CD14-positive monocyte (primary cell): ENCODE results near the gene ARAP2. TPM values are rescaled to one million over a fixed set of nuclear protein-coding genes. Genes with fewer than 3 reads are reported as not detected.

ENCODE experiments used
- DNase-seq, 3 donors: peaks; one replicate each; pipeline ENCODE4 v3.0.0-alpha.2; 2011 to 2022
- H2AFZ ChIP-seq: 2 replicates; pipeline ENCODE4 v1.6.0; 2012; ENCODE audit warnings: mild to moderate bottlenecking, low read depth, low read length, inconsistent platforms; ENCODE audit not compliant: insufficient read depth, poor library complexity, severe bottlenecking
- H3K27ac ChIP-seq, 2 donors: 1 replicate in 1 of 2; 2 replicates in 1 of 2; pipeline ENCODE4 v1.5.1; 2012 to 2013; ENCODE audit warnings: low read length in 2 of 2, control low read depth in 1 of 2, inconsistent platforms in 1 of 2, low read depth in 1 of 2, mild to moderate bottlenecking in 1 of 2
- H3K27me3 ChIP-seq, 2 donors: one replicate each; pipeline versions ENCODE4 v1.6.0 to v1.6.1; 2011 to 2013; ENCODE audit warnings: low read length in 2 of 2; ENCODE audit not compliant: control insufficient read depth in 2 of 2, insufficient read depth in 2 of 2
- H3K36me3 ChIP-seq, 2 donors: replicated peaks in 1 of 2; 1 replicate in 1 of 2; 2 replicates in 1 of 2; pipeline versions ENCODE4 v1.5.1 to v1.6.1; 2012 to 2013; ENCODE audit warnings: low read length in 2 of 2, control low read depth in 1 of 2, inconsistent platforms in 1 of 2, mild to moderate bottlenecking in 1 of 2; ENCODE audit not compliant: insufficient read depth in 2 of 2, control insufficient read depth in 1 of 2
- H3K4me1 ChIP-seq, 2 donors: 1 replicate in 1 of 2; 2 replicates in 1 of 2; pipeline versions ENCODE4 v1.5.1 to v1.6.1; 2012 to 2013; ENCODE audit warnings: low read length in 2 of 2, control low read depth in 1 of 2, inconsistent platforms in 1 of 2, mild to moderate bottlenecking in 1 of 2, moderate library complexity in 1 of 2; ENCODE audit not compliant: insufficient read depth in 2 of 2, control insufficient read depth in 1 of 2
- H3K4me2 ChIP-seq: replicated peaks from 2 replicates; pipeline ENCODE3; 2012; ENCODE audit warnings: low read length, moderate library complexity, mild to moderate bottlenecking; ENCODE audit not compliant: poor library complexity, severe bottlenecking; ENCODE audit errors: extremely low read depth
- H3K4me3 ChIP-seq, 3 experiments: fragments of 200-600 bp in 1 of 3; sonication (generic) in 1 of 3; replicated peaks in 1 of 3; 1 replicate in 2 of 3; 2 replicates in 1 of 3; pipeline ENCODE4 v1.5.1; 2011 to 2013; ENCODE audit warnings: low read length in 3 of 3, mild to moderate bottlenecking in 3 of 3, control low read depth in 2 of 3, low read depth in 2 of 3, inconsistent platforms in 1 of 3, moderate library complexity in 1 of 3
- H3K79me2 ChIP-seq: 2 replicates; pipeline ENCODE4 v1.6.0; 2012; ENCODE audit warnings: mild to moderate bottlenecking, control low read depth, inconsistent platforms, low read length, moderate library complexity; ENCODE audit not compliant: insufficient read depth
- H3K9ac ChIP-seq: 2 replicates; pipeline ENCODE4 v1.6.0; 2017; ENCODE audit warnings: low read length, mild to moderate bottlenecking; ENCODE audit not compliant: insufficient read depth, poor library complexity, severe bottlenecking
- H3K9me3 ChIP-seq, 2 donors: replicated peaks in 1 of 2; 1 replicate in 1 of 2; 2 replicates in 1 of 2; pipeline versions ENCODE4 v1.5.1 to v1.6.1; 2012 to 2013; ENCODE audit warnings: low read length in 2 of 2, control low read depth in 1 of 2; ENCODE audit not compliant: control insufficient read depth in 1 of 2, insufficient read depth in 1 of 2
- H4K20me1 ChIP-seq: 2 replicates; pipeline ENCODE4 v1.6.0; 2012; ENCODE audit warnings: mild to moderate bottlenecking, low read length, control low read depth, moderate library complexity; ENCODE audit not compliant: insufficient read depth
- H3K27ac Mint-ChIP-seq, 7 donors: one replicate each; pipeline ENCODE4 v1.8.0; 2020; ENCODE audit warnings: mild to moderate bottlenecking in 7 of 7, mixed read lengths in 7 of 7, moderate library complexity in 6 of 7, inconsistent platforms in 2 of 7
- H3K27me3 Mint-ChIP-seq, 3 donors: one replicate each; pipeline ENCODE4 v1.8.0; 2021 to 2022; ENCODE audit warnings: low read depth in 3 of 3, mild to moderate bottlenecking in 3 of 3, mixed read lengths in 3 of 3, moderate library complexity in 3 of 3, inconsistent platforms in 1 of 3
- H3K36me3 Mint-ChIP-seq, 2 donors: one replicate each; pipeline ENCODE4 v1.8.0; 2020; ENCODE audit warnings: mixed read lengths in 2 of 2, inconsistent platforms in 1 of 2, mild to moderate bottlenecking in 1 of 2
- H3K4me1 Mint-ChIP-seq: one replicate; pipeline ENCODE4 v1.8.0; 2020; ENCODE audit warnings: mild to moderate bottlenecking, mixed read lengths
- H3K4me3 Mint-ChIP-seq, 2 donors: one replicate each; pipeline ENCODE4 v1.8.0; 2020; ENCODE audit warnings: mild to moderate bottlenecking in 2 of 2, mixed read lengths in 2 of 2, moderate library complexity in 1 of 2
- H3K9me3 Mint-ChIP-seq, 7 donors: one replicate each; pipeline ENCODE4 v1.8.0; 2020 to 2022; ENCODE audit warnings: mixed read lengths in 7 of 7, mild to moderate bottlenecking in 6 of 7, moderate library complexity in 6 of 7, inconsistent platforms in 2 of 7
- WGBS: methylation state at CpG from one replicate; pipeline ENCODE4 v1.1.5; 2013; ENCODE audit warnings: missing lambda C conversion rate; ENCODE audit not compliant: insufficient coverage; 5-methylcytosine and 5-hydroxymethylcytosine counted together
- intact Hi-C, 2 donors: fragments of 100-400 bp; cut with micrococcal nuclease; formaldehyde crosslinking; loops; one replicate each; pipeline versions ENCODE4 v1.15.0 to v1.15.1; 2023
- polyA plus RNA-seq, 3 donors: library from polyadenylated mRNA; depleted of rRNA in 1 of 3; unstranded in 2 of 3; stranded (reverse) in 1 of 3; fragments of 300-500 nt in 2 of 3; fragments of >200 nt in 1 of 3; fragmentation: Illumina TruSeq in 2 of 3; gene quantifications; 1 replicate in 2 of 3; 2 replicates in 1 of 3; pipeline ENCODE4 v1.2.3, GENCODE V29; 2012 to 2021
- TF ChIP-seq, protein P1 (sequence below): fragments of 200-600 bp; IDR thresholded peaks from one replicate; pipeline ENCODE4 v1.8.0; 2022; ENCODE audit warnings: antibody characterized with exemption, mild to moderate bottlenecking

Gene ARAP2
- polyA plus RNA-seq, 3 donors = 4.6 to 17.7 (median 5.6) TPM

DNA sequence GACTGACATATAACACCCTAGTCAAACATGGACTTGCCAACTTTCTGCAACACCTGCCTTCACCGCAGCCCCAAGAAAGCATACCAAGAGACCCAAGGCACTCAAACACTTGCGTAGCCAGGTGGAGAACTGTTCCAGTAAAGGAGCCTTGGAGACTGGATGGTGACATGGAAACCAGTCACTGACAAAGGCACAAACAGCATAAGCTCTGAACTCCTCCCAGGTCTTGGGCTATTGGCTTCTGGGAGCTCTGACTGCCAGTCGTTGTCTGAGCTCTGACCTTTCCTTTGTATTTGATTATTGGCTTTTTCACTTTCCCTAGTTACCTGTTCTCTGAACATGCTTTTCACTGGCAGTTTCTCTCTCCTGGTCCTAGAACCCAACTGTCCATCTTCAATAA, 38.3 kb downstream of the ARAP2 start:
- no peaks in the 10 kb centered on the region for H3K9me3 ChIP-seq
- peaks cover 30 to 55% of the 10 kb centered on the region in 2 donors for H3K36me3 ChIP-seq
- no peak overlapping the region for H3K4me3 ChIP-seq
- 100% methylated on average over 1 of the region's 3 CpGs for WGBS
- H3K36me3 Mint-ChIP-seq = peaks cover 41 to 62% of the 10 kb centered on the region in 2 donors
- no peaks in the 10 kb centered on the region for H3K79me2 ChIP-seq
- no peak for DNase-seq
- peaks cover 0 to 2% (median 0%) of the 10 kb centered on the region in 3 donors for H3K27me3 Mint-ChIP-seq
- no peak overlapping the region for H3K27ac ChIP-seq
- peaks cover 5 to 6% of the 10 kb centered on the region in 2 donors for H3K4me1 ChIP-seq
- peaks cover 19% of the 10 kb centered on the region for H3K4me1 Mint-ChIP-seq
- no peak overlapping the region for H3K4me2 ChIP-seq
- TF ChIP-seq, protein P1, sequence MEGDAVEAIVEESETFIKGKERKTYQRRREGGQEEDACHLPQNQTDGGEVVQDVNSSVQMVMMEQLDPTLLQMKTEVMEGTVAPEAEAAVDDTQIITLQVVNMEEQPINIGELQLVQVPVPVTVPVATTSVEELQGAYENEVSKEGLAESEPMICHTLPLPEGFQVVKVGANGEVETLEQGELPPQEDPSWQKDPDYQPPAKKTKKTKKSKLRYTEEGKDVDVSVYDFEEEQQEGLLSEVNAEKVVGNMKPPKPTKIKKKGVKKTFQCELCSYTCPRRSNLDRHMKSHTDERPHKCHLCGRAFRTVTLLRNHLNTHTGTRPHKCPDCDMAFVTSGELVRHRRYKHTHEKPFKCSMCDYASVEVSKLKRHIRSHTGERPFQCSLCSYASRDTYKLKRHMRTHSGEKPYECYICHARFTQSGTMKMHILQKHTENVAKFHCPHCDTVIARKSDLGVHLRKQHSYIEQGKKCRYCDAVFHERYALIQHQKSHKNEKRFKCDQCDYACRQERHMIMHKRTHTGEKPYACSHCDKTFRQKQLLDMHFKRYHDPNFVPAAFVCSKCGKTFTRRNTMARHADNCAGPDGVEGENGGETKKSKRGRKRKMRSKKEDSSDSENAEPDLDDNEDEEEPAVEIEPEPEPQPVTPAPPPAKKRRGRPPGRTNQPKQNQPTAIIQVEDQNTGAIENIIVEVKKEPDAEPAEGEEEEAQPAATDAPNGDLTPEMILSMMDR = no peak
- intact Hi-C loops = no loop called here
- H3K9me3 Mint-ChIP-seq = no peaks in the 10 kb centered on the region
- H3K27ac Mint-ChIP-seq = no peak overlapping the region
- peaks cover 9% of the 10 kb centered on the region for H4K20me1 ChIP-seq
- no peaks in the 10 kb centered on the region for H3K27me3 ChIP-seq
- no peak overlapping the region for H2AFZ ChIP-seq
- no peak overlapping the region for H3K9ac ChIP-seq
- H3K4me3 Mint-ChIP-seq = no peak overlapping the region

GRCh38 chr4:36198861-36199260, 45.5 kb downstream of the ARAP2 start:
- no peaks in the 10 kb centered on the region for H3K27me3 ChIP-seq
- no peak for DNase-seq
- Mint-ChIP-seq H3K9me3 (peaks cover 0 to 2% (median 0%) of the 10 kb centered on the region in 7 donors), H3K4me3 (no peak overlapping the region), H3K27me3 (peaks cover 0 to 2% (median 1%) of the 10 kb centered on the region in 3 donors), H3K4me1 (peaks cover 4% of the 10 kb centered on the region), H3K27ac (no peak overlapping the region), H3K36me3 (peaks cover 33 to 37% of the 10 kb centered on the region in 2 donors)
- H3K4me3 ChIP-seq = no peak overlapping the region
- WGBS = 94% methylated on average over 2 of the region's 4 CpGs
- no peaks in the 10 kb centered on the region for H3K4me1 ChIP-seq
- H3K9ac ChIP-seq = no peak overlapping the region
- intact Hi-C loops = no loop called here
- TF ChIP-seq, protein P1 = no peak
- H3K4me2 ChIP-seq = no peak overlapping the region
- H3K36me3 ChIP-seq = peaks cover 22 to 36% of the 10 kb centered on the region in 2 donors
- H3K9me3 ChIP-seq = no peaks in the 10 kb centered on the region
- H3K79me2 ChIP-seq = no peaks in the 10 kb centered on the region
- no peaks in the 10 kb centered on the region for H4K20me1 ChIP-seq
- H2AFZ ChIP-seq = no peak overlapping the region
- no peak overlapping the region for H3K27ac ChIP-seq
